ENCODE data around the gene SLC5A1. TPM values are rescaled to one million over a fixed set of nuclear protein-coding genes. Genes with fewer than 3 reads are reported as not detected.
"Not testable (repeated sequence)": the region's sequence is repeated elsewhere in the genome, so short reads cannot be mapped to it uniquely, and the experiment has no call there.

Gene SLC5A1
- total RNA-seq, 4 donors from 2014 or later = 0.38 to 20.6 (median 11.3) TPM

DNA sequence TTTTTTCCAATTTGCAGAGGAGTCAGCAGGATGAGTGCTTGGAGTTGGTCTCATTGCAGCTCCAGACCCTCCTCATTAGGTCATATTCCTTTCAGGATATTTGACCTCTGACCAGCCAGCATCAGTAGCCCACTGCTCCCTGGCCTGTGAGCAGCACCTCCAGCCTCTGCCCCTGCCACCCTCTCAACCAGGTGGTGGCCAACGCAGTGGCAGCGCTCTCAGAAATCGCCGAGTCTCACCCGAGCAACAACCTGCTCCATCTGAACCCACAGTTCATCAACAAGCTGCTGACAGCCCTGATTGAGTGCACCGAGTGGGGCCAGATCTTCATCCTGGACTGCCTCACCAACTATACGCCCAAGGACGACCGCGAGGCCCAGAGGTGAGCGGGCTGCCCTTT is 89.1 kb downstream of the SLC5A1 start:
- Histone ChIP-seq H3K9me3 (no peaks in the 10 kb centered on the region), H3K4me1 (no peaks in the 10 kb centered on the region), H3K36me3 (no peaks in the 10 kb centered on the region), H3K4me3 (no peak overlapping the region), H3K27me3 (peaks cover 0 to 8% (median 0%) of the 10 kb centered on the region in 4 donors), H3K27ac (no peak overlapping the region)
- intact Hi-C loops (cut with DNase I) = no loop called here
- DNase-seq = no peak
- TF ChIP-seq, protein P1, sequence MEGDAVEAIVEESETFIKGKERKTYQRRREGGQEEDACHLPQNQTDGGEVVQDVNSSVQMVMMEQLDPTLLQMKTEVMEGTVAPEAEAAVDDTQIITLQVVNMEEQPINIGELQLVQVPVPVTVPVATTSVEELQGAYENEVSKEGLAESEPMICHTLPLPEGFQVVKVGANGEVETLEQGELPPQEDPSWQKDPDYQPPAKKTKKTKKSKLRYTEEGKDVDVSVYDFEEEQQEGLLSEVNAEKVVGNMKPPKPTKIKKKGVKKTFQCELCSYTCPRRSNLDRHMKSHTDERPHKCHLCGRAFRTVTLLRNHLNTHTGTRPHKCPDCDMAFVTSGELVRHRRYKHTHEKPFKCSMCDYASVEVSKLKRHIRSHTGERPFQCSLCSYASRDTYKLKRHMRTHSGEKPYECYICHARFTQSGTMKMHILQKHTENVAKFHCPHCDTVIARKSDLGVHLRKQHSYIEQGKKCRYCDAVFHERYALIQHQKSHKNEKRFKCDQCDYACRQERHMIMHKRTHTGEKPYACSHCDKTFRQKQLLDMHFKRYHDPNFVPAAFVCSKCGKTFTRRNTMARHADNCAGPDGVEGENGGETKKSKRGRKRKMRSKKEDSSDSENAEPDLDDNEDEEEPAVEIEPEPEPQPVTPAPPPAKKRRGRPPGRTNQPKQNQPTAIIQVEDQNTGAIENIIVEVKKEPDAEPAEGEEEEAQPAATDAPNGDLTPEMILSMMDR (IDR thresholded peaks at IDR 0.05) = no peak
- TF ChIP-seq POLR2A (IDR thresholded peaks at IDR 0.05) = no peak
- 92 to 97% methylated on average over 6 to 10 of the region's 11 CpGs for WGBS, 2 donors

DNA sequence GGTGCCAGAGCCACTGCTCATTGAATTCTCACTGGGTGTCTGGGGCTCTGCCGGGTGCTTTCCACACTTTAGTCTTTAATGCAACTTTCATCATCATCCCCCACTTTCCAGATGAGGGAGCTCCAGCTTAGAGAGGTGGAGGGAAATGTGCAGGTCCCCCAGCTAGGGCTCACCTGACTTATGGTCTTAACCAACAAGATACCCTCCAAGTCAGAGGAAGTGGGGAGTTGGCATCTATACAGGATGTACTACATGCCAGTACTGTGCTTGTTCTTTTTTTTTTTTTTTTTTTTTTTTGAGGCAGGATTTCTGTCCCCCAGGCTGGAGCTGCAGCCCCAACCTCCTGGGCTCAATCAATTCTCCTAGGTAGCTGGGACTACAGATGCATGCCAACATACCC is 89.7 kb downstream of the SLC5A1 start:
- DNase-seq = no peak
- intact Hi-C loops (cut with DNase I) = no loop called here
- peaks cover 0 to 5% (median 4%) of the 10 kb centered on the region in 3 donors for H3K4me1 ChIP-seq
- no peaks in the 10 kb centered on the region for H3K9me3 ChIP-seq
- no peak overlapping the region for H3K27ac ChIP-seq
- H3K36me3 ChIP-seq = no peaks in the 10 kb centered on the region
- H3K27me3 ChIP-seq = peaks cover 0 to 8% (median 0%) of the 10 kb centered on the region in 4 donors
- WGBS, 2 donors = 57 to 60% methylated on average over 1 of the region's 1 CpG
- H3K4me3 ChIP-seq = no peak overlapping the region
- TF ChIP-seq POLR2A (IDR thresholded peaks at IDR 0.05) = no peak
- TF ChIP-seq, protein P1 (IDR thresholded peaks at IDR 0.05) = no peak

DNA sequence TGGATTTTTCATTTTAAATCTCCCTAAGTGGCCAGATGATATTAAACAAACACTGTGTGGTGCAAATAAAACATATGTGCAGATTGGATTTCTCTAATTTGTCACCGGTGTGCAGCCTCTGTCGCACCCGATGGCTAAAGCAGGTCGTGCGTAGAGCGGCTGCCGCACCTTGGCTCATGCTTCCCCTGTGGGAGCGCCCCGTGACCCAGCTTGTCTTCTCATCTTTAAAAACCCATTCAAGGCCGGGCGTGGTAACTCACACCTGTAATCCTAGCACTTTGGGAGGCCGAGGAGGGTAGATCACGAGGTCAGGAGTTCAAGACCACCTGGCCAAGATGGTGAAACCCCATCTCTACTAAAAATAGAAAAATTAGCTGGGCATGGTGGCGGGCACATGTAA is 91.7 kb downstream of the SLC5A1 start:
- H3K9me3 ChIP-seq; intact Hi-C loops (cut with DNase I); H3K27me3 ChIP-seq; H3K4me1 ChIP-seq; H3K36me3 ChIP-seq; DNase-seq; H3K27ac ChIP-seq; H3K4me3 ChIP-seq: not testable (repeated sequence)
- WGBS, 2 donors = 77 to 84% methylated on average over 5 to 12 of the region's 14 CpGs

- H3K27ac ChIP-seq = peak overlapping the region in 1 of 4 donors; percentile 21
- H3K9me3 ChIP-seq; intact Hi-C loops (cut with DNase I); H3K4me3 ChIP-seq; DNase-seq; H3K4me1 ChIP-seq; H3K27me3 ChIP-seq; H3K36me3 ChIP-seq: not testable (repeated sequence)
- 44 to 80% methylated on average over 2 to 3 of the region's 3 CpGs for WGBS, 2 donors
These were observed 92.9 kb downstream of the SLC5A1 start for GRCh38 chr22:32135958-32136357.

GRCh38 chr22:32136881-32137280 is 93.8 kb downstream of the SLC5A1 start:
- DNase-seq; H3K27me3 ChIP-seq; H3K36me3 ChIP-seq; H3K9me3 ChIP-seq; H3K4me3 ChIP-seq; intact Hi-C loops (cut with DNase I); H3K27ac ChIP-seq; H3K4me1 ChIP-seq: not testable (repeated sequence)
- 61 to 69% methylated on average over 2 to 3 of the region's 4 CpGs for WGBS, 2 donors

DNA sequence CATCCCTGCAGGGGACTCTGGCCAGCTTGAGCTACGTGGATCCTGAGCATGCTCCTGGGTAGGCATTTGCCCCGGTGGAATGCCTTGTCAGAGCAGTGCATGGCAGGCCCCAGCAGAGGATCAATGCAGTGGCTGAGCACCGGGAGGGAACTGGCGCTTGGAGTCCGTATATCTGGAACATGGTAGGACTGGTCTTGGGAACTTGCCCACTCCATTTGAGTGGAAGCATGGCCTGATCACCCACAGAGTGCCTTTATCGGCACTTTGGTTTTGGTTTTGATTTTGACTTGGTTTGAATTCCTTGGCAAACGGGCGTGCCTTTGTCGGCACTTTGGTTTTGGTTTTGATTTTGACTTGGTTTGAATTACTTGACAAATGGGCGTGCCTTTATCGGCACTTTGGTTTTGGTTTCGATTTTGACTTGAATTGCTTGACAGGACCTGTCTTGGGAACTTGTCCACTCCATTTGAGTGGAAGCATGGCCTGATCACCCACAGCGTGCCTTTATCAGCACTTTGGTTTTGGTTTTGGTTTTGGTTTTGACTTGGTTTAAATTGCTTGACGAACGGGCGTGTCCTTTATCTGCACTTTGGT is 94.8 kb downstream of the SLC5A1 start:
- peak overlapping the region; percentile 25 to 66 (median 36) for H3K4me3 ChIP-seq
- WGBS, 2 donors = 39 to 45% methylated on average over 15 to 16 of the region's 16 CpGs
- H3K4me1 ChIP-seq; H3K27me3 ChIP-seq; DNase-seq; intact Hi-C loops (cut with DNase I); H3K9me3 ChIP-seq; H3K36me3 ChIP-seq: not testable (repeated sequence)
- peak overlapping the region; percentile 8 to 58 (median 42) for H3K27ac ChIP-seq

DNA sequence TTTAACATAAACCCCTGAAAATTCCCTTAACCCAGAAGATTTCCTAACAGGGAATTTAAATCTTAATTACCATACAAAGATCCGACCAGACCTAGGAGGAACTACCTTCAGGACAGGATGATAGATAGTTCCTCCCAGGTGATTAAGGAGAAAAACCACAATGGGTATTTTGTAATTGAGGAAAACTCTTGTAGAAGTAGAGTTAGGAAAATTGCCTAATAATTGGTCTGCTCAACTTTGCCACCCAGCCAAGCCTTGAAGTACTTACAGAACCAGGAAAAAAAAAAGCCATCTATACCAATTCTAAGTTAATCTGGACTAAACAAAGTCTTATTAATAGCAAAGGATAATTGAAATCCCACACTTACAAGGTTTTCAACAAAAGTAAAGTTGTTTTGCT is 95.5 kb downstream of the SLC5A1 start:
- DNase-seq; H3K27ac ChIP-seq; H3K9me3 ChIP-seq; intact Hi-C loops (cut with DNase I); H3K27me3 ChIP-seq; H3K4me1 ChIP-seq; H3K36me3 ChIP-seq: not testable (repeated sequence)
- peak overlapping the region in 1 of 4 donors; percentile 42 for H3K4me3 ChIP-seq
- WGBS, 2 donors = 13 to 43% methylated on average over 1 of the region's 1 CpG

- H3K4me1 ChIP-seq; DNase-seq; H3K4me3 ChIP-seq; H3K36me3 ChIP-seq; H3K27me3 ChIP-seq; H3K27ac ChIP-seq; intact Hi-C loops (cut with DNase I); H3K9me3 ChIP-seq: not testable (repeated sequence)
- TF ChIP-seq, protein P1 (IDR thresholded peaks at IDR 0.05) = peak in 1 of 6 experiments; percentile 12
- WGBS, 2 donors = 62 to 69% methylated on average over 2 to 5 of the region's 6 CpGs
These were observed 97.6 kb downstream of the SLC5A1 start for GRCh38 chr22:32140688-32141087.
